Memory B cell (primary cell): ENCODE data around the gene PLXNB2.

ENCODE experiments used
- ATAC-seq: fragments of 150-1000 bp; cut with Tn5 transposase; 2 replicates; pipeline ENCODE4 v1.10.0; 2021; ENCODE audit warnings: low read depth, mild to moderate bottlenecking, moderate library complexity
- DNase-seq, 2 donors: peaks; one replicate each; pipeline ENCODE4 v3.0.0; 2022; ENCODE audit warnings: low spot score in 2 of 2
- H3K27ac Mint-ChIP-seq: one replicate; pipeline ENCODE4 v1.8.0; 2022; ENCODE audit warnings: mild to moderate bottlenecking, moderate library complexity, mixed read lengths
- H3K27me3 Mint-ChIP-seq: one replicate; pipeline ENCODE4 v1.8.0; 2022; ENCODE audit warnings: mixed read lengths
- H3K36me3 Mint-ChIP-seq: one replicate; pipeline ENCODE4 v1.8.0; 2022; ENCODE audit warnings: mild to moderate bottlenecking, mixed read lengths
- H3K4me1 Mint-ChIP-seq: one replicate; pipeline ENCODE4 v1.8.0; 2022; ENCODE audit warnings: mixed read lengths
- H3K4me3 Mint-ChIP-seq: one replicate; pipeline ENCODE4 v1.8.0; 2022; ENCODE audit warnings: mild to moderate bottlenecking, moderate library complexity, mixed read lengths
- H3K9me3 Mint-ChIP-seq: one replicate; pipeline ENCODE4 v1.8.0; 2022; ENCODE audit warnings: mixed read lengths

PLXNB2 gene

DNA sequence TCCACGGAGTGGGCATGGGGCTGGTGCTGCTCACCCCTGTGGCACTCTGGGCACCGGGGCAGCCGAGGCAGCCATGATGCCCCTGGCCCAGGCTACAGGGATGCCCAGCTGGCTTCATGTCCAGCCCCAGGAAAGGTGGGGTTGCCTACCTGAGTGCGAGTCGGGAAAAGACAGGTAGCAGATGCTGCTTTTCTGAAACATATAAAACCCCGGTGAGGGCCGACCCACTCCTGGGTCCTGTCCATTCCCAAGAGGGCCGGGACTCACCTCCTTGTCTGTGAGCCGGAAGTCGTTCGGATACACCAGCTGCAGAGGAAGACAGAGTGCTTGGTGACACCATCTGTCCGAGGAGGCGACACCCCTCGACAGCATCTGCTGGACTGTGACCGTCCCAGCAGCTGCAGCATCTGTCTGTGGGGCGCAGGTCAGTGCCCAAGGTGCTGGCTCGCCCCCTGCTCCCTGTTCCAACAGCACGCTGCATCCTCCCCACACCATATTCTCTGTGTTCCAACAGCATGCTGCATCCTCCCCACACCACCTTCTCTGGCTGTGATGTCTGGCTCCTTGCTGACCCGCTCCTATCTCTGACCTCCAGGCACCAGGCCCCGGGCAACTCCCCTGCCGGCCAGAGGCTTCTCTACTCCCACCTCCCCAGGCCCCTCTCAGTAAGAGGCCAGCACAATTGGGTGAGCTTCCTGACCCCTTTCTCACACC lies 11.4 kb upstream of the PLXNB2 start:
- Mint-ChIP-seq H3K4me3 (no peak overlapping the region), H3K9me3 (no peaks in the 10 kb centered on the region), H3K4me1 (peaks cover 25% of the 10 kb centered on the region), H3K27me3 (no peaks in the 10 kb centered on the region), H3K36me3 (no peaks in the 10 kb centered on the region), H3K27ac (no peak overlapping the region)
- DNase-seq (no peak), ATAC-seq (no peak)

DNA sequence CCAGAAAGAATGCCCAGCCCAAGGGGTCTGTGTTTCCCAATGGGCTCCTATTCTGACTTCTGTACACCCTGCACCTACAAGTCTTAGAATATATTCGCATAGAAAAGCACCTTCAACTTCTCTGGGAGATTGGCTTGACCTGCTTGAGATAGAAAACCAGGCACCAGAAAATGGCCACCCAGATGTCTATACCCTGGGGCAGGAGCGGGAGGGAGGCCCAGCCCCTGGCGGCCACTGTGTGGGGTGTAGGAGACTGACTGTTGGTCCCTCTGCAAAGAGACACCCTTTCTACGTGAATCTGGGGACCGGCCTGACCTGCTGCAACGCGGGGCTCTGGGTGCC lies 10.9 kb upstream of the PLXNB2 start:
- no peak overlapping the region for H3K27ac Mint-ChIP-seq
- H3K27me3 Mint-ChIP-seq, result no peaks in the 10 kb centered on the region
- H3K9me3 Mint-ChIP-seq, result no peaks in the 10 kb centered on the region
- ATAC-seq, result no peak
- no peaks in the 10 kb centered on the region for H3K36me3 Mint-ChIP-seq
- peaks cover 25% of the 10 kb centered on the region for H3K4me1 Mint-ChIP-seq
- H3K4me3 Mint-ChIP-seq, result no peak overlapping the region
- DNase-seq, result no peak

DNA sequence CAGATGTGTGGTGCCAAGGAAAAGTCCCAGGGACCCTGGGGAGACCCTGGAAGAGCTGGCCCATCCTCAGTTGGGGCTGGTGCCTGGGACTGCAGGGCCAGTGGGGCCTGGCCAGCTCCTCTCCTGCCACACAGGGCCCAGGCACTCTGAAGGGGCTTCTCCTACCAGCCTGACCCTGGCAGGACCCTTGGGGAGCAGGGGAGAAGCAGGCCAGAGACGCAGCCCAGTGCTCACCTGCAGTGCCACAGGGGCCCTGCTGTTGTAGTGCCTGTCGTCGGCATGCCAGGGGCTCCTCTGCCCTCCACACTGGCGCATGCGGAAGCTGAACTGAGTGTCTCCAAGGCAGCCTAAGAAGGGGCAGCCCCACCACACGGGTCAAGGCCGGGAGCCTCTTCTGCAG lies 10.2 kb upstream of the PLXNB2 start:
- DNase-seq, result no peak
- no peak for ATAC-seq
- no peak overlapping the region for H3K4me3 Mint-ChIP-seq
- H3K36me3 Mint-ChIP-seq, result no peaks in the 10 kb centered on the region
- peaks cover 25% of the 10 kb centered on the region for H3K4me1 Mint-ChIP-seq
- no peaks in the 10 kb centered on the region for H3K9me3 Mint-ChIP-seq
- no peaks in the 10 kb centered on the region for H3K27me3 Mint-ChIP-seq
- H3K27ac Mint-ChIP-seq, result no peak overlapping the region

DNA sequence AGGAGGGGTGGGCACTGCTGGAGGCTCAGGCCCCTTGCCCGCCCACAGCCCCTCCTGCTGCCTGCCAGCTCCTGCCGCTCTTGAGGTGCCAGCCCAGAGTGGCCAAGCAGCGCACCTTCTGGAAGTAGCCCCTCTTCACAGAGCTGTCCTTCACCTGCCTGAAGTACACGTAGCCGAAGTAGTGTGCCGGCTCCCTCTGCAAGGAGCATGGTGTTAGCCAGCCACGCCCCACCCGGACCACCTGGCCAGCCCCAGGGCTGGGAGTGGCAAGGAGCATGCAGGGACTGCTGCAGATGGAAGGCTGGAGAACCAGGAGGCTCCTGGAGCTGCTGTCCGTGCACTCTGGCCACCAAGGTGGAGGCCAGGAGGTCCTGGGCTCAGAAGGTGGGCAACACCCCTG lies 9.7 kb upstream of the PLXNB2 start:
- Mint-ChIP-seq H3K36me3 (no peaks in the 10 kb centered on the region), H3K4me1 (peaks cover 25% of the 10 kb centered on the region), H3K27me3 (no peaks in the 10 kb centered on the region), H3K9me3 (no peaks in the 10 kb centered on the region), H3K27ac (no peak overlapping the region), H3K4me3 (no peak overlapping the region)
- DNase-seq (no peak), ATAC-seq (no peak)

DNA sequence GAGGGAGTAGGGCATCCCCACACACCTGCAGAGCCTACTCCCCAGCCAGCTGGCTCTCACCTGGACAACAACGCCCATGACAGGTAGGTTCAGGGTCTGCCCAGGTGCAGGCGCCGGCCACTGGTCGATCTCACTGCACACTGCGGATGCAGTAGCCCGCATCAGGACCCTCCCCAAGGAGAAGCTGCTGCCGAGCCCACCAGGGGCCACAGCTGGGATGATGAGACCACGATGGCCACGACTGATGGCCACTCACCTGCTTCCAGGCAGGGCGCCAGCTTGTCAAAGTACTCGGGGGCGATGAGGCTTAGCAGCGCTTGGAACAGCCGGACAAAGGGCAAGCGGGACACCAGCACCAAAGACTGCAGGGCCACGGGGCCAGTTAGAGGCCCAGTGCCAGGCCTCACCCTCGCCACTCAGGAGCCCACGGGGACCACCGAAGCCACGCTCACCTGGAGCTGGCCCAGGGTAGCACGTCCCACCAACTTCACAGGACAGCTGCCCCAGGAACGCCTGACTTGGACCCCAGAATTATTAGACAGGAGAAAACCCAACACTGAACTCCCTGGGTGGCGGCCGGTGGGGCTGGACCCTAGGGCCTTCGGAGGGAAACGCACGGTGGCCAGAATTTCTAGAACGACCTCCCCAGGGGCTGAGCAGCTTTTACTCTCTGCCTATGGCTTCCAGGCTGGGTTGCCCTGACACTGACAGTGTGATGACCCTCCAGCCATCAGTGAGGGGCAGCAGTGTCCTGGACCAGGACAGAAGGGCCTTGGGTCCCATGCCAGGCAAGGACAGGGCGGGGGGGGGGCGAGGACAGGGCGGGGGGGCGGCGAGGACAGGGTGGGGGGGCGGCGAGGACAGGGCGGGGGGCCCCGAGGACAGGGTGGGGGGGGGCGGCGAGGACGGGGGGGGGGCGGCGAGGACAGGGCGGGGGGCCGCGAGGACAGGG lies 8.9 kb upstream of the PLXNB2 start:
- ATAC-seq (no peak), DNase-seq (no peak)
- Mint-ChIP-seq H3K27me3 (no peaks in the 10 kb centered on the region), H3K27ac (no peak overlapping the region), H3K9me3 (no peaks in the 10 kb centered on the region), H3K36me3 (no peaks in the 10 kb centered on the region), H3K4me1 (peaks cover 25% of the 10 kb centered on the region), H3K4me3 (no peak overlapping the region)

DNA sequence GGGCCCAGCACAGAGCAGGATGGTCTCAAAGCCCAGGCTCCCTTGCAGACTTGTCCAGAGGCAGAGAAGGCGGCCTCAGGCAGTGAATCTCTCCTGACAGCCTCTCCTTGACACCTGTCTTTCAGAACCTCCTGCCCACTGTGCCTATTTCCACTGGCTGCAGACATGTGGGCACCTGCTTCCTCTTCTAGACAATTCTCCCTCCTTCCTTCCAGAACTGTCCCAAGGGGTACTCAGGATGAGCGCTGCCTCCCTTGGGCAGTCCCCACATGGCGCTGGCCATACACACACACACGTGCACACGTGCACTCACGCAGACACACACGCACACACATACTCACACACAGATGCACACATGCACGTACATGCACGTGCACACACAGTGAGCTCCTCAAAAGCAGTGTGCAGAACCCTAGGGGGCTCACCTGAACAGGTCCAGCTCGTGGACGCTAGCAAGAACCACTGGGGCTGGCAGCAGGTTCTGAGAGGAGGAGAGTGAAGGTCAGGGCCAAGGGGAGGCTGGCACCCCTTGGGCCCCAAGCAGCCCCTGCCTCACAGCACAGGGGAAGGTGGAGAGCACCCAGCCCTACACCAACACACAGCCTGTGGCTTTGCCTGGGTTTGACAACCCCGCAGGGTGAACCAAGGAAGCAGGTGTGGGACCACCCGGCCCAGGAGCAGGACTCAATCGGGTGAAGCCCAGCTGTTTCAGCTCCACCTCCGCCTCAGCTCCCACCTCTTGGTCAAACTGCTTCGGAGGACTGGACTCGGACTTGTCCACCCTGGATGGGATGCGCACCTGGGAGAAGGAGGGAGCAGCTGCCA lies 8.1 kb upstream of the PLXNB2 start:
- H3K36me3 Mint-ChIP-seq, result no peaks in the 10 kb centered on the region

DNA sequence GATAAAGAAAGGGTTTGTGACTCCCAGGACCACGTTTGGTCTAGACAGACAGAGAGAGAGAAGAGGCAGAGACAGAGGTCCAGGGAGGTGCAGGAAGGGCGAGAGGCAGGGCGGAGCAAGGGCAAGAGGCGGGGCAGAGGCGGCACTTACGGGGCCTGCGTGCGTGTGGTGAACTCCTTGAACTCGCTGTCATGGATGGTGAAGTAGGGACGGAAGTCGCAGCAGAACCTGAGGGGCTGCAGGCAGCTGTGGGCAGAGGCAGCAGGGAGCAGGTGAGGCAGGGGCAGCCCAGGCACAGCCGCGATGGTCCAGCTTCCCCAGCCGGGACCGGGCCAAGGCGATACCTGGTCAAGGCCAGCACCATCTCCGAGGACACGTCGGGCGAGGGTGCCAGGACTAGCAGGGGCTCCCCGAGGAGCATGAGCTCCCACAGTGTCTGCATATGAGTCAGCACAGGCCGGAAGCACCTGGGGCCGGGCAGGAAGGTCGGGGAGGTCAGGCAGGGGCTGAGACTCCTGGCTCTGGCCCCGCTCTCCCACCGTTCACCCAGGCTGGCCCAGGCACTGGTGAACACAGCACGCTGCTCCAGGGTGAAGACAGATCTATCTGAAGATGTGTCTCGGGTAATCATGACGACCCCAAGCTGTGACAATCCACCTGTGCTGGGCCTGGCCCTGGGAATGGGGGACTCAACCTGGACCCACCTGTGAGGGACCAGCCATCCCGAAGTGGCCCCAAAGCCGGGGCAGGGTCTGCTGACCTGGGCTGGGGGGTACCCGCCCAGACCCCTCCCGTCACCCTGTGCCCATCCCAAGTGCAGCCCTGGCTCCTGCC lies 7.2 kb upstream of the PLXNB2 start:
- peak overlapping the region; percentile 81 for H3K4me3 Mint-ChIP-seq
- H3K27me3 Mint-ChIP-seq, result no peaks in the 10 kb centered on the region
- H3K9me3 Mint-ChIP-seq, result no peaks in the 10 kb centered on the region
- H3K27ac Mint-ChIP-seq, result peak overlapping the region; percentile 64
- H3K36me3 Mint-ChIP-seq, result no peaks in the 10 kb centered on the region
- ATAC-seq (peak; percentile 88), DNase-seq (peak in 1 of 2 donors; percentile 67)
- H3K4me1 Mint-ChIP-seq, result peaks cover 23% of the 10 kb centered on the region

More for the DNA sequence above, 8.1 kb upstream of the PLXNB2 start:
- peak overlapping the region; percentile 1 for H3K27ac Mint-ChIP-seq
- peaks cover 25% of the 10 kb centered on the region for H3K4me1 Mint-ChIP-seq
- DNase-seq, result no peak
- no peaks in the 10 kb centered on the region for H3K9me3 Mint-ChIP-seq
- peak; percentile 6 for ATAC-seq
- H3K4me3 Mint-ChIP-seq, result peak overlapping the region; percentile 69
- no peaks in the 10 kb centered on the region for H3K27me3 Mint-ChIP-seq

DNA sequence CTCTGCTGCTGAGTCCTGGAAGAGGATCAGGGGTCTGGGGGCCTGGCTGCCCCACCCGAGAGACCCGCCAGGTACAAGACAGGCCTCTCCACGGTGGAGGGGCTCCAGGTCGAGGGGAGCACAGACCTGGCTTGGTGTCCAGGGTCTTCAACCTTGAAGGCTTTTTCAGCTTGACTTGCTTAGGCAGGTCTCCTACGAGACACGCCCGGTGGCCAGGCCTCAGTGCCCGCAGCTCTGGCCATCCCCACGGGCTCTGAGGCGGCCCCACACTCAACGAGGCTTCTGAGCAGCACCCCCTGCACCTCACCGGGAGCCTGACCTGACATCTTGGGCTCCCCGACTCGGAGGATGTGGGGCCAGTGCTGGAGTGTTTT lies 6.6 kb upstream of the PLXNB2 start:
- Mint-ChIP-seq H3K4me1 (peaks cover 21% of the 10 kb centered on the region), H3K27ac (peak overlapping the region; percentile 64), H3K27me3 (no peaks in the 10 kb centered on the region), H3K4me3 (peak overlapping the region; percentile 81), H3K36me3 (no peaks in the 10 kb centered on the region), H3K9me3 (no peaks in the 10 kb centered on the region)
- ATAC-seq (no peak), DNase-seq (no peak)

DNA sequence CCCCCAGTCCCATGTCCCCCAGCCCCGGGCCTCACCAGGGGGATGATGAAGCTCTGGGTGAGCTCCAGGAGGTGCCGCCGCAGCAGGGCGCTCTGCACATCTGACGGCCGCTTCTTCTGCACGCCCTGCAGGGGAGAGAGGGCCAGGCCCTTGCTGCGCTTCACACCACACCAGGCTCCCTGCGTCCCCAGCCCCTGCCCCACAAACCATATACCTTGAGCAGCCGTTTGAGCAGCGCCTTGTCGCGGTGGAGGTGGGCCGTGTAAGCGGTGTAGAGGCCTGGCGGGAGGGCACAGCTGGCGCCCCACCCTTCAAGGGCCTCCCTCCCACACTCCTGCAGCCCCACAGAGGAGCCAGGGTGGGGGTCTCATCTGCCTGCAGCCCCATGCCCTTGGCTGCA lies 6.2 kb upstream of the PLXNB2 start:
- Mint-ChIP-seq H3K4me3 (peak overlapping the region; percentile 43), H3K4me1 (peaks cover 22% of the 10 kb centered on the region), H3K9me3 (no peaks in the 10 kb centered on the region), H3K27me3 (no peaks in the 10 kb centered on the region), H3K36me3 (no peaks in the 10 kb centered on the region), H3K27ac (peak overlapping the region; percentile 64)
- DNase-seq (no peak), ATAC-seq (no peak)

DNA sequence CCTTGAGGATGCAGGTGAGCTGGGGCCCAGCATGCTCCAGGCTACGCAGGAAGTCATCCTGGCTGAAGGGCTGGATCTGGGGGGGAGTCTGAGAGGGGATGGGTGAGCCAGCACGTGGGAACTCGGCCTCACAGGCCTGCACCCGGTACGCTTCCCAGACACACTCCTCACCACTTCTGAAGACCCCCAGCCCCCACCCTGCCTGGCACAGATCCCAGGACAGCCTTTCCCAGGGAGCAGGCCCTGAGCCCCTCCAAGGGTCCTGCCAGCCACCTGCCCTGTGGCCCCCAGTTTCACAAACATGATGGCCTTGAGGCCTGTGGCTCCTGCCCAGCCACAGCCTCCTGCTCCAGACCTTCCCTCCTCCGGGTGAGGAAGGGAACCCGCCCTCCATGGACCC lies 5.6 kb upstream of the PLXNB2 start:
- Mint-ChIP-seq H3K4me1 (peaks cover 22% of the 10 kb centered on the region), H3K27ac (no peak overlapping the region), H3K4me3 (no peak overlapping the region), H3K27me3 (no peaks in the 10 kb centered on the region), H3K9me3 (no peaks in the 10 kb centered on the region), H3K36me3 (no peaks in the 10 kb centered on the region)
- no peak for DNase-seq
- no peak for ATAC-seq

DNA sequence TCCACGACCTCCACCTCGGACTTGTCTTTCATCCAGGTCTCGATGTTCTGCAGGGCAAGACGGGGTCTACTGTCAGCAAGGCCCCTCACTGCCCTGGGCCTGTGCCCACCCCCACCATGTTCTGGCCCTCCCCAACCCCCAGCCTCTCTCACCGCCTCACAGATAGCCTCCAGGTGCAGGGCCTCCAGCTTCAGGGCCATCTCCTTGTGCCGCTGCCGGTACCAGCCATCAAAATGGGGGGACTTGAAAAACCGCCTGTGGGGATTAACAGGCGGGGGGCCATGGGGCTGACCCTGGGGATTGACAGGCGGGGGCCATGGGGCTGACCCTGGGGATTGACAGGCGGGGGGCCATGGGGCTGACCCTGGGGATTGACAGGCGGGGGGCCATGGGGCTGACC lies 4.9 kb upstream of the PLXNB2 start:
- no peak for DNase-seq
- peaks cover 22% of the 10 kb centered on the region for H3K4me1 Mint-ChIP-seq
- no peaks in the 10 kb centered on the region for H3K36me3 Mint-ChIP-seq
- ATAC-seq, result no peak
- H3K27ac Mint-ChIP-seq, result no peak overlapping the region
- H3K4me3 Mint-ChIP-seq, result no peak overlapping the region
- H3K27me3 Mint-ChIP-seq, result no peaks in the 10 kb centered on the region
- H3K9me3 Mint-ChIP-seq, result no peaks in the 10 kb centered on the region

DNA sequence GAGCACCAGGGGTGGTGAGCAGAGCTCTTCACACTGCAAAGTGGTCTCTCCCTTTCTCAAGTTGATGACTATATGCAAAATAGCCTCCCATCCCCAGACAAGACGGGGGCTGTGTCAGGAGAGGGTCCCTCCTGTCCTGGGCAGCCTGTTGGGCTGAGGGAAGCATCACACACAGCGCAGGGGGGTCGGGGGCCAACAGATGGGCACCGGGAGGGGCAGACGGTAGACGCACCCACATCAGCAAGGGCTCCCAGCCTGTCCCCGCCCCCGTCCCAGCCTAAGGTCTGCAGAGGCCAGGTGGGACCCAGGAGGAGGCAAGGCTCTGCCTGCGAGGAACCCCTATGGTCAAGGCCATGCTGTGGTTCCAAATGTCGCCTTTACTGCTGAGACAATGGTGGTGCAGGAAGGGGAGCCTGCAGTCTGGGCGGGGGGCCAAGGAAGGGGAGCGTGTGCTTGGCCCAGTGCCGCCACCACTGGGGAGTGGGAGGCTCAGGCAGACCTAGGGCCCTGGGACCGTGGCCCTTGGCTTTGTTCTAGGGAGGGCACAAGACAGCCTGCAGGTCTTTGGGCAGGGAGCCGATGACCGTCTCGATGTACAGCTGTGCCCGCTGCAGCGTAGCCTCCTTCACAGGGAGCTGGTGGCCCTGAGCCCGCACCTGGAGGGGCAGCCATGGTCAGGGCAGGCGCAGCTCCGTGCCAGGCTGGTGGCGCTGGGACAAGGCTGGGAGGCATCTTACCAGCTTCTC lies 4.3 kb upstream of the PLXNB2 start:
- Mint-ChIP-seq H3K4me3 (no peak overlapping the region), H3K4me1 (peaks cover 20% of the 10 kb centered on the region), H3K36me3 (no peaks in the 10 kb centered on the region), H3K27ac (no peak overlapping the region), H3K9me3 (no peaks in the 10 kb centered on the region), H3K27me3 (no peaks in the 10 kb centered on the region)
- DNase-seq (no peak), ATAC-seq (no peak)

DNA sequence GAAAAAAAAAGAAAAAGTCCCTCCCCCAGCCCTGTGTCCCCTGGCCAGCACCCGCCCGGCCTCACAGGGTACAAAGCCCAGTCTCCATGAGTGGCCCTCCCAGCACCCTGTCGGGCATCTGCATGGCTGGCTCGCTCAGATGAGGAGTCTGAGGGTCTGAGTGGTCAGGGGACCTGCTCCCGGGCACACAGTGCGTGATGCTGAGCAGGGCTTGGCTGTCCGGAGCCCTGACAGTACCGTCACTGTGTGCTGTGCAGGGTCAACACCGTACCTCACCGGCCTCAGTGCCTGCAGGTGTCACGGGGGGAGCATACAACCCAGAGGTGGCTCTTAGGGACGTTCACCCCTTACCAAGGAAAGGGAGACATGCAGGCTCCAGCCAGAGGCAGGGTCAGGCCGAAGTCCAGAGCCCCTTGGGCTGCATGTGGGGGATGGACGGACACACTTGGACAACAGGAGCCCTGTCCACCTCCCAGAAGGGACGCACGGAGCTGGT lies 3.6 kb upstream of the PLXNB2 start:
- no peak for ATAC-seq

More for the DNA sequence above, 3.6 kb upstream of the PLXNB2 start:
- H3K4me1 Mint-ChIP-seq, result peaks cover 18% of the 10 kb centered on the region
- no peaks in the 10 kb centered on the region for H3K36me3 Mint-ChIP-seq
- H3K9me3 Mint-ChIP-seq, result no peaks in the 10 kb centered on the region
- no peak overlapping the region for H3K27ac Mint-ChIP-seq
- H3K4me3 Mint-ChIP-seq, result no peak overlapping the region
- DNase-seq, result no peak
- H3K27me3 Mint-ChIP-seq, result no peaks in the 10 kb centered on the region
